Nephron (organoid): ENCODE measurements around the gene ZGRF1.
"Not testable (repeated sequence)": the region's sequence is repeated elsewhere in the genome, so short reads cannot be mapped to it uniquely, and the experiment has no call there.

Source experiments
- H3K27ac Mint-ChIP-seq, 3 experiments: 2 replicates each; pipeline ENCODE4 v1.8.0; 2020; ENCODE audit warnings: mixed read lengths in 3 of 3, mild to moderate bottlenecking in 2 of 3, moderate library complexity in 1 of 3
- H3K27me3 Mint-ChIP-seq: 2 replicates; pipeline ENCODE4 v1.8.0; 2021; ENCODE audit warnings: low read depth, mild to moderate bottlenecking, moderate library complexity, mixed read lengths
- H3K36me3 Mint-ChIP-seq: 2 replicates; pipeline ENCODE4 v1.8.0; 2020; ENCODE audit warnings: low read depth, mixed read lengths
- H3K4me1 Mint-ChIP-seq: 2 replicates; pipeline ENCODE4 v1.8.0; 2020; ENCODE audit warnings: mixed read lengths
- H3K4me3 Mint-ChIP-seq, 3 experiments: 2 replicates each; pipeline ENCODE4 v1.8.0; 2020; ENCODE audit warnings: mild to moderate bottlenecking in 3 of 3, mixed read lengths in 3 of 3, moderate library complexity in 2 of 3
- H3K9me3 Mint-ChIP-seq: 2 replicates; pipeline ENCODE4 v1.8.0; 2020; ENCODE audit warnings: mixed read lengths
- TF ChIP-seq, protein P1 (sequence below), 3 experiments: fragments of 200-600 bp; sonication (generic); IDR thresholded peaks; one replicate each; pipeline ENCODE4 v1.5.0; 2021; ENCODE audit warnings: antibody characterized with exemption in 3 of 3; ENCODE audit not compliant: unreplicated experiment in 3 of 3

Gene ZGRF1

DNA sequence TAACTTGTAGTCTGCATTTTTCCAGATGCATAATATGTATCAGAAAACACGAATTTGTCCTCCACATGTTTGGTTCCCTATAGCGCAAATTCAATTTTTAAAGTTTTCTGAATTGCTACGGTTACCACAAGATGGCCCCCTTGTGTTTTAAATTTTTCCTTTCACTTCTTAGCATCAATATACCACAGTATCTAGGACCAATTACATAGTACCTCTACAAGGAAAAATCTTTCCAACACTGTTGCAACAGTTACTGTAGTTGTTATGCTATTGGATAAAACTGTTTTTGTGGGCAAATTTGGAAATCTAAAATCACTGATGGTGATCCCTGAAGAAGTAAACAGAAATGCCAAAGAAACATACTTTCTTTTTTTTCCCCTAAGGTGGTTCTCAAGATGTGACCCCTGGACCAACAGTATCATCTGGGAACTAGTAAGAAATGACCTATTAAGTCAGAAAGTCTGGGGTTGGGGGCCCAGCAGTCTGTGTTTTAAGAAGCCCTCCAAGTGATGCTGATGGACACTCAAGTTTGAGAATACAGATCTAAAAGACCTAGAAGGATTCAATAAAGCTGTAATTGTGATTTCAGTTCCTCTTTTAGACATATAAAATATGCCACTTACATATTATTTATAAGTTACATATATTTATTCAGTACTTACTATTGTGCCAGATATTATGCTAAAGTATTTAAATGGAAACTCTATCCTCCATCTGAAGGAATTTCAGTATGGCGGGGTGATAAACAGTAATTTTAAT lies 3.1 kb downstream of the ZGRF1 start:
- no peaks in the 10 kb centered on the region for H3K36me3 Mint-ChIP-seq
- H3K27ac Mint-ChIP-seq = no peak overlapping the region
- no peaks in the 10 kb centered on the region for H3K9me3 Mint-ChIP-seq
- TF ChIP-seq, protein P1, sequence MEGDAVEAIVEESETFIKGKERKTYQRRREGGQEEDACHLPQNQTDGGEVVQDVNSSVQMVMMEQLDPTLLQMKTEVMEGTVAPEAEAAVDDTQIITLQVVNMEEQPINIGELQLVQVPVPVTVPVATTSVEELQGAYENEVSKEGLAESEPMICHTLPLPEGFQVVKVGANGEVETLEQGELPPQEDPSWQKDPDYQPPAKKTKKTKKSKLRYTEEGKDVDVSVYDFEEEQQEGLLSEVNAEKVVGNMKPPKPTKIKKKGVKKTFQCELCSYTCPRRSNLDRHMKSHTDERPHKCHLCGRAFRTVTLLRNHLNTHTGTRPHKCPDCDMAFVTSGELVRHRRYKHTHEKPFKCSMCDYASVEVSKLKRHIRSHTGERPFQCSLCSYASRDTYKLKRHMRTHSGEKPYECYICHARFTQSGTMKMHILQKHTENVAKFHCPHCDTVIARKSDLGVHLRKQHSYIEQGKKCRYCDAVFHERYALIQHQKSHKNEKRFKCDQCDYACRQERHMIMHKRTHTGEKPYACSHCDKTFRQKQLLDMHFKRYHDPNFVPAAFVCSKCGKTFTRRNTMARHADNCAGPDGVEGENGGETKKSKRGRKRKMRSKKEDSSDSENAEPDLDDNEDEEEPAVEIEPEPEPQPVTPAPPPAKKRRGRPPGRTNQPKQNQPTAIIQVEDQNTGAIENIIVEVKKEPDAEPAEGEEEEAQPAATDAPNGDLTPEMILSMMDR (IDR thresholded peaks at IDR 0.05; ENCODE audit: unreplicated experiment in 3 of 3) = peak; percentile 50 to 67 (median 56)
- no peaks in the 10 kb centered on the region for H3K27me3 Mint-ChIP-seq
- H3K4me3 Mint-ChIP-seq = peak overlapping the region in 2 of 3 experiments; percentile 59 to 72
- peaks cover 9% of the 10 kb centered on the region for H3K4me1 Mint-ChIP-seq

DNA sequence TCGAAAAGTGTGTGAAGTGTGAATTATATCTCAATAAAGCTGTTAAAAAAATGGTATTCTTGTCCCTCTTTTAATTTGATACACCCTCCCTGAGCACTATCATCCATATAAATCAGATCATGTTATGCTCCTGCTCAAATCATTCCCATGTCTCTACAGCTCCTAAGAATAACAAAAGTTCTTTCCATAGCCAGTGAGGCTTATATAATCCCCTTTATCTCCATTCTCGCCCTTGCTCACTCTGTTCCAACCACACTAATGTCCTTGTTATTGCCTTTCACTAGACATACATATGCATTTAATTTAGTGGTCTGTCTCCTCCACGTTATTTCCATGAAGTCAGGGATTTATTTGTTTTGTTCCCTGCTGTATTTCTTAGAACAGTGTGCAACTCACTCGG lies 10.5 kb downstream of the ZGRF1 start:
- TF ChIP-seq, protein P1 (IDR thresholded peaks at IDR 0.05; ENCODE audit: unreplicated experiment in 3 of 3) = no peak
- Mint-ChIP-seq H3K27me3 (no peaks in the 10 kb centered on the region), H3K4me3 (no peak overlapping the region), H3K27ac (no peak overlapping the region), H3K9me3 (no peaks in the 10 kb centered on the region), H3K4me1 (no peaks in the 10 kb centered on the region), H3K36me3 (peaks cover 23% of the 10 kb centered on the region)

DNA sequence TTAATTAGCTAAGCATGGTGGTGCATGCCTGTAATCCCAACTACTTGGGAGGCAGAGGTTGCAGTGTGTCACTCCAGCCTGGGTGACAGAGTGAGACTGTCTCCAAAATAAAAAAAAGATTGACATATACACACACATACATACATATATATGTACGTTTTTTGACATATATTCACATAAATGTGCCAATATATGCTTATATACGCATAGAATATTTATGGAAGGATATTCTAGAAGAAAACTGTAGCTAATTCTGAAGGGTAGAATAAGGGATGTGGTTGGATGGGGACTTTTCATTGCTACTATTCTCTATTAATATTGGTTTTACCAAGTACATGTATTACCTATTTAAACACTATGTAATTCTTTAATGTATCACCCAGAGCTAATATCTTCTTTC lies 19.7 kb downstream of the ZGRF1 start:
- Mint-ChIP-seq H3K27ac (no peak overlapping the region), H3K27me3 (no peaks in the 10 kb centered on the region), H3K4me3 (no peak overlapping the region), H3K4me1 (no peaks in the 10 kb centered on the region), H3K9me3 (no peaks in the 10 kb centered on the region), H3K36me3 (peaks cover 30% of the 10 kb centered on the region)
- TF ChIP-seq, protein P1 (IDR thresholded peaks at IDR 0.05; ENCODE audit: unreplicated experiment in 3 of 3) = no peak

DNA sequence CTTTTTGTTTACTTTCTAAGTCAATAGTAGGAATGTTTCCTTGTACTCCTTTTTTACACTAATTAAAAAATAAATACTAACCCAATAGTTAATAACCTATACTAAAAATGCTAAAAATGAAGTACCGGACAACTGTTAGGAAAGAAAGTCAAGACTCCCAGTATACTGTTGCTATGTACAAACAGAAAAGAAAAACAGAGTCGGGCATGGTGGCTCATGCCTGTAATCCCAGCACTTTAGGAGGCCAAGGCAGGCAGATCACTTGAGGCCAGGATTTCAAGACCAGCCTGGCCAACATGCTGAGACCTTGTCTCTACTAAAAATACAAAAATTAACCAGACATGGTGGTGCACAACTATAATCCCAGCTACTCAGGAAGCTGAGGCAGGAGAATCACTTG lies 23.9 kb downstream of the ZGRF1 start:
- not testable (repeated sequence) for H3K4me1 Mint-ChIP-seq, H3K27ac Mint-ChIP-seq, H3K27me3 Mint-ChIP-seq, H3K9me3 Mint-ChIP-seq, H3K4me3 Mint-ChIP-seq
- peaks cover 13% of the 10 kb centered on the region for H3K36me3 Mint-ChIP-seq

DNA sequence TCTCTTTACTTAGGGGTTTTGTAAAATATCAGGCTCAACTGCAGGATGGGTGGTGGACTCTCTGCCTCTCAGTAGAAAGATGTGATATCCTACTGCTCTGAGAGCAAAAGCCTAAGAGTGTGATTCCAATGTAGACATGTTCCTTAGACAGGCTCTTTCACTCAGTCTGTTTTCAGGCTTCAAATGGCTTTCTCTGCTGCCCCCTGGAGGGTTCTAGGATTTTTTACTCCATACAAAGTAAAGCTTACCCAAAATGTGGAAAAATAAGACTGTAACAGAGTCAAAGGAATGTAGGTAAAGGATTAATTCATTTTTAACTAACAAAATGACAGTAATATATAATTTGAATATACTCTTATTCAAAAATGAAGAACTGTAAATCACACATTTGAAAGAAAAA lies 32.1 kb downstream of the ZGRF1 start:
- H3K4me1 Mint-ChIP-seq = no peaks in the 10 kb centered on the region
- no peaks in the 10 kb centered on the region for H3K9me3 Mint-ChIP-seq
- TF ChIP-seq, protein P1 (IDR thresholded peaks at IDR 0.05; ENCODE audit: unreplicated experiment in 3 of 3) = peak; percentile 65 to 78 (median 66)
- peaks cover 5% of the 10 kb centered on the region for H3K36me3 Mint-ChIP-seq
- H3K4me3 Mint-ChIP-seq = no peak overlapping the region
- H3K27ac Mint-ChIP-seq = no peak overlapping the region
- H3K27me3 Mint-ChIP-seq = no peaks in the 10 kb centered on the region

DNA sequence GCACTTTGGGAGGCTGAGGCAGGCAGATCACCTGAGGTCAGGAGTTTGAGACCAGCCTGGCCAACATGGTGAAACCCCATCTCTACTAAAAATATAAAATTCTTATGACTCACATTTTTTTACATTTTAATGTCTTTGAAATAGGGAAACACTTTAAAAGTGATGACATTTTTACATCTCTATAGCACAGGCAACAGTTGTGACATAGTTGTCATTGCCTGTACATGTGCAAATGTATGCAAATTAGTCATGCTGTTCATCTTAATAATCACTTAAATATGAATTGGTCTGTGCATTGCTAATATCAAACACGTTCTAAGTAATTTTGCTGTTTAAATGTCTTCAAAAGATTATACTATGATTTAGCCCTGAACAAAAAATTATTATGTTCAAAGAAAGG lies 41.7 kb downstream of the ZGRF1 start:
- H3K4me1 Mint-ChIP-seq = no peaks in the 10 kb centered on the region
- TF ChIP-seq, protein P1 (IDR thresholded peaks at IDR 0.05; ENCODE audit: unreplicated experiment in 3 of 3) = no peak
- H3K27me3 Mint-ChIP-seq = no peaks in the 10 kb centered on the region
- H3K36me3 Mint-ChIP-seq = peaks cover 16% of the 10 kb centered on the region
- no peak overlapping the region for H3K4me3 Mint-ChIP-seq
- H3K27ac Mint-ChIP-seq = no peak overlapping the region
- H3K9me3 Mint-ChIP-seq = peaks cover 2% of the 10 kb centered on the region
